Activated naive CD8-positive, alpha-beta T cell treated with anti-CD3 and anti-CD28 coated beads, Interleukin-2, amount 50 U/mL, for 24 hours (primary cell): ENCODE measurements around the gene DRC7.

Source experiments
- ATAC-seq: fragments of 150-1000 bp; cut with Tn5 transposase; one replicate; pipeline ENCODE4 v1.10.0; 2021
- DNase-seq: peaks from one replicate; pipeline ENCODE4 v3.0.0; 2021
- H3K27ac Mint-ChIP-seq: one replicate; pipeline ENCODE4 v1.8.0; 2021; ENCODE audit warnings: mild to moderate bottlenecking, mixed read lengths
- H3K27me3 Mint-ChIP-seq: one replicate; pipeline ENCODE4 v1.8.0; 2021; ENCODE audit warnings: mixed read lengths
- H3K36me3 Mint-ChIP-seq: one replicate; pipeline ENCODE4 v1.8.0; 2021; ENCODE audit warnings: low read depth, mixed read lengths
- H3K4me1 Mint-ChIP-seq: one replicate; pipeline ENCODE4 v1.8.0; 2021; ENCODE audit warnings: mixed read lengths
- H3K4me3 Mint-ChIP-seq: one replicate; pipeline ENCODE4 v1.8.0; 2021; ENCODE audit warnings: mild to moderate bottlenecking, moderate library complexity, mixed read lengths
- H3K9me3 Mint-ChIP-seq: one replicate; pipeline ENCODE4 v1.8.0; 2021; ENCODE audit warnings: mixed read lengths

DRC7 gene

GRCh38 chr16:57692636-57693035 lies 2.0 kb upstream of the DRC7 start:
- Mint-ChIP-seq H3K4me1 (peaks cover 31% of the 10 kb centered on the region), H3K4me3 (no peak overlapping the region), H3K9me3 (no peaks in the 10 kb centered on the region), H3K27ac (no peak overlapping the region), H3K27me3 (no peaks in the 10 kb centered on the region), H3K36me3 (no peaks in the 10 kb centered on the region)
- ATAC-seq (no peak), DNase-seq (no peak)

- H3K9me3 Mint-ChIP-seq, result no peaks in the 10 kb centered on the region
- ATAC-seq (no peak), DNase-seq (no peak)
- H3K27ac Mint-ChIP-seq, result no peak overlapping the region
- H3K36me3 Mint-ChIP-seq, result no peaks in the 10 kb centered on the region
- no peak overlapping the region for H3K4me3 Mint-ChIP-seq
- H3K4me1 Mint-ChIP-seq, result peaks cover 31% of the 10 kb centered on the region
- no peaks in the 10 kb centered on the region for H3K27me3 Mint-ChIP-seq
Observed at GRCh38 chr16:57693550-57693949, 1.1 kb upstream of the DRC7 start.

DNA sequence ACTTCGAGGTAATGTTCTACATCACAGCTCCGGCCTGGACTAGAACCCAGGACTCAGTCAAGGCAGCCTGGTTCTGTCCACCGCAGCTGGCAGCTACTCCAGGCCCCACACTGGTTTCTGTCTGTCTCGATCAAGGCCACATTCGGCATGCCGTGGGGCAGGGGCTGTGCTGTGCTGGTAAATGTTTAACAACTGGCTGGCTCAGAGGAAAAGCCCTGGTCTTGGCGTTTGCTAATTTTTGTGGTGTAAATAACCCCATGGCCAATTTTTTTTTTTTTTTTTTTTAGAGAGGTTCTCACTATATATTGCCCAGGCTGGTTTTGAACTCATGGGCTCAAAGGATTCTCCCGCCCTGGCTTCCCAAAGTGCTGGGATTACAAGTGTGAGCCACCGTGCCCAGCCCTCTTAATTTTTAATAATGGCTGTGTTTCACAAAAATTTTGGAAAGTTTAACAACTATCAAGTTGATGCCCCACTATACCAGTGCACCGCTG lies 328 bp upstream of the DRC7 start:
- H3K4me3 Mint-ChIP-seq, result peak overlapping the region; percentile 57
- peaks cover 28% of the 10 kb centered on the region for H3K4me1 Mint-ChIP-seq
- no peak overlapping the region for H3K27ac Mint-ChIP-seq
- H3K9me3 Mint-ChIP-seq, result no peaks in the 10 kb centered on the region
- no peaks in the 10 kb centered on the region for H3K27me3 Mint-ChIP-seq
- ATAC-seq, result no peak
- H3K36me3 Mint-ChIP-seq, result no peaks in the 10 kb centered on the region
- no peak for DNase-seq

GRCh38 chr16:57695680-57696069 lies 1.1 kb downstream of the DRC7 start:
- Mint-ChIP-seq H3K27me3 (no peaks in the 10 kb centered on the region), H3K27ac (no peak overlapping the region), H3K4me3 (no peak overlapping the region), H3K9me3 (no peaks in the 10 kb centered on the region), H3K4me1 (peaks cover 15% of the 10 kb centered on the region), H3K36me3 (no peaks in the 10 kb centered on the region)
- no peak for ATAC-seq
- DNase-seq, result no peak

DNA sequence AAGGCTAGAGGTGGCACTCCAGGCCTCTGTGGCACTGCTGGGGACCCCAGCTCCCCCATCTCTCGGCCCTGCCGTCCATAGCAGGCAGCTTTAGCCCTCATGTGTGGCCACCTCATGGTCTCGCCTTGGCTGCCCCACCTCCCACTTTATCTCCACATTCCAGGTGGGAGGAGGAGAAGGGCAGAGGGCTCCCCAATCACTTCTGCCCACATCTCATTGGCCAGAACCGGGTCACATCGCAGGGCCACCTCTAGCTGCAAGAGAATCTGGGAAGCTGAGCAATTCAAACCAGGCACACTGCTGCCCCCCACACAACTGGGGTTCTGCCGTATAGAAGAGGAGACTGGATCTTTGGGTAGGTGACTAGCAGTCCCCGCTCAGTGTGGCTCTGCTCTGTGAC lies 1.6 kb downstream of the DRC7 start:
- H3K4me1 Mint-ChIP-seq, result peaks cover 12% of the 10 kb centered on the region
- ATAC-seq (no peak), DNase-seq (no peak)
- H3K9me3 Mint-ChIP-seq, result no peaks in the 10 kb centered on the region
- H3K27me3 Mint-ChIP-seq, result no peaks in the 10 kb centered on the region
- H3K4me3 Mint-ChIP-seq, result no peak overlapping the region
- H3K27ac Mint-ChIP-seq, result no peak overlapping the region
- H3K36me3 Mint-ChIP-seq, result no peaks in the 10 kb centered on the region

DNA sequence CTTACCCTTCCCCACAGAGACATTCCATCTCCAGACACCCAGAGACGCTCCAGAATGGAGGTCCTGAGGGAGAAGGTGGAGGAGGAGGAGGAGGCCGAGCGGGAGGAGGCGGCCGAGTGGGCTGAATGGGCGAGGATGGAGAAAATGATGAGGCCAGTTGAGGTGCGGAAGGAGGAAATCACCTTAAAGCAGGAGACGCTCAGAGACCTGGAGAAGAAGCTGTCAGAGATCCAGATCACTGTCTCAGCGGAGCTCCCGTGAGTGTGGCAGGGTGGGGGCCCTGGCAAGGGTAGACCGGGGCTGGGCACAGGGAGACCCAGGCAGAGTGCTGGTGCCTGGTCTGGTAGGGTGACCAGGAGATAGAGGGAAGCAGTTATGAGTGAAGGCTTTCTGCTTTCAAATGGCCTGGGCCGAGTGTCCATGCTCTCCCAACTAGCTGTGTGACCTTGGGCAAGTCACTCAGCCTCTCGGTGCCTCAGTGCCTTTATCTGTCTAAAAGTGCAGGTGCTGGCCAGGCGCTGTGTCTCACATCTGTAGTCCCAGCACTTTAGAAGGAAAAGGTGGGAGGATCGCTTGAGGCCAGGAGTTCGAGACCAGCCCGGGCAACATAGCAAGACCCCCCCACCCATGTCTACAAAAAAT lies 3.4 kb downstream of the DRC7 start:
- no peak overlapping the region for H3K27ac Mint-ChIP-seq
- no peaks in the 10 kb centered on the region for H3K9me3 Mint-ChIP-seq
- H3K4me3 Mint-ChIP-seq, result no peak overlapping the region
- no peaks in the 10 kb centered on the region for H3K36me3 Mint-ChIP-seq
- no peaks in the 10 kb centered on the region for H3K27me3 Mint-ChIP-seq
- peaks cover 12% of the 10 kb centered on the region for H3K4me1 Mint-ChIP-seq
- no peak for ATAC-seq
- DNase-seq, result no peak

DNA sequence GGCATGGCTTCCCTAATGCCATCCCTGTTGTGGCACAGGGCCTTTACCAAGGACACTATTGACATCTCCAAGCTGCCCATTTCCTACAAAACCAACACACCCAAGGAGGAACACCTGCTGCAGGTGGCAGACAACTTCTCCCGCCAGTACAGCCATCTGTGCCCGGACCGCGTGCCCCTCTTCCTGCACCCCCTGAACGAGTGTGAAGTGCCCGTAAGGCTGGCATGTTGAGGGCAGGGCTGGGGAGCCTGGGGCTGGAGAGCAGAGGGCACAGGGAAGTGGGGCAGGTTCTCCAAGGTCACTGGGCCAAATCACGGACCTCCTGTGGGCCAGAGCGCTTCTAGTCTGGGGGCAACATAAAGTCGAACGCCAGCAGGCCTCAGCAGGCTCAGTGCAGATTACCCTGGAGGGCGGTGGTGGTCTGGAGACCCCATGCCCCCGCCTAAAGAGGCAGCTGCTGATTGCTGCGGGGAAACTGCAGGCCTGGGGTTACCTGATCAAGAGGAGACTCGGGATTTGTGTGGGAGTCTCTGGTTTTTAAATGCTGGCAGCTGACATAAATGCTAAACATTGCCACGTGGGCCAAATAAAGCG lies 4.3 kb downstream of the DRC7 start:
- DNase-seq (no peak), ATAC-seq (no peak)
- no peaks in the 10 kb centered on the region for H3K27me3 Mint-ChIP-seq
- no peak overlapping the region for H3K27ac Mint-ChIP-seq
- H3K9me3 Mint-ChIP-seq, result no peaks in the 10 kb centered on the region
- peaks cover 12% of the 10 kb centered on the region for H3K4me1 Mint-ChIP-seq
- no peaks in the 10 kb centered on the region for H3K36me3 Mint-ChIP-seq
- no peak overlapping the region for H3K4me3 Mint-ChIP-seq

- Mint-ChIP-seq H3K4me1 (peaks cover 9% of the 10 kb centered on the region), H3K9me3 (no peaks in the 10 kb centered on the region), H3K27ac (no peak overlapping the region), H3K4me3 (no peak overlapping the region), H3K27me3 (no peaks in the 10 kb centered on the region), H3K36me3 (no peaks in the 10 kb centered on the region)
- no peak for ATAC-seq
- DNase-seq, result no peak
Observed at GRCh38 chr16:57699481-57699880, 4.9 kb downstream of the DRC7 start.

GRCh38 chr16:57699899-57700298 lies 5.3 kb downstream of the DRC7 start:
- H3K9me3 Mint-ChIP-seq, result no peaks in the 10 kb centered on the region
- no peak overlapping the region for H3K4me3 Mint-ChIP-seq
- peaks cover 5% of the 10 kb centered on the region for H3K4me1 Mint-ChIP-seq
- H3K36me3 Mint-ChIP-seq, result no peaks in the 10 kb centered on the region
- no peaks in the 10 kb centered on the region for H3K27me3 Mint-ChIP-seq
- DNase-seq (no peak), ATAC-seq (no peak)
- H3K27ac Mint-ChIP-seq, result no peak overlapping the region

- H3K9me3 Mint-ChIP-seq, result no peaks in the 10 kb centered on the region
- H3K4me3 Mint-ChIP-seq, result no peak overlapping the region
- ATAC-seq (no peak), DNase-seq (no peak)
- H3K36me3 Mint-ChIP-seq, result no peaks in the 10 kb centered on the region
- no peaks in the 10 kb centered on the region for H3K27me3 Mint-ChIP-seq
- no peak overlapping the region for H3K27ac Mint-ChIP-seq
- H3K4me1 Mint-ChIP-seq, result no peaks in the 10 kb centered on the region
Observed at GRCh38 chr16:57700781-57701551, 6.4 kb downstream of the DRC7 start.

DNA sequence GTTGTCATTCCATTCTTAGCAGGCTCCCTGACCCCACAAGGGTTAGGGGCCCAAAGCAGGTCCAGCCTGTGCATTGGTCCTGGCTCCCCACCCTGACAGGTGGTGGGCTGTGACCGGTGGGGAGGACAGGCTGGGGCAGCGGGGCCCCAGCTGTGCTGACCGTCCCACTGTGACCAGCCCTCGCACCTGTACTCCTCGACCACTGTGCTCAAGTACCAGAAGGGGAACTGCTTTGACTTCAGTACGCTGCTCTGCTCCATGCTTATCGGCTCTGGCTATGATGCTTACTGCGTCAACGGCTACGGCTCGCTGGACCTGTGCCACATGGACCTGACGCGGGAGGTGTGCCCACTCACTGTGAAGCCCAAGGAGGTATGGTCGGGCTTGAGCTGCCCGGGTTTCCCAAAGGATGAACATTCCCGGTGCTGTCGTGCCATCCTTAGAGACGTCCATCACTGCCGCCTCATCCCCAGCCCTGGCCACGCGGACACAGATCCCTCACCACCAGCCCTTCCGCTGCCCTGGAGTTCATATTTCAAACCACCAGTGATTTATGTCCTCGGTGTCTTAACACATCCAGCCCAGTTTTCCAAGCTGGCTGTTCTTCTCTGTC lies 7.3 kb downstream of the DRC7 start:
- no peaks in the 10 kb centered on the region for H3K27me3 Mint-ChIP-seq
- H3K4me1 Mint-ChIP-seq, result no peaks in the 10 kb centered on the region
- no peaks in the 10 kb centered on the region for H3K9me3 Mint-ChIP-seq
- no peak overlapping the region for H3K4me3 Mint-ChIP-seq
- no peak for ATAC-seq
- DNase-seq, result no peak
- H3K27ac Mint-ChIP-seq, result no peak overlapping the region
- no peaks in the 10 kb centered on the region for H3K36me3 Mint-ChIP-seq

DNA sequence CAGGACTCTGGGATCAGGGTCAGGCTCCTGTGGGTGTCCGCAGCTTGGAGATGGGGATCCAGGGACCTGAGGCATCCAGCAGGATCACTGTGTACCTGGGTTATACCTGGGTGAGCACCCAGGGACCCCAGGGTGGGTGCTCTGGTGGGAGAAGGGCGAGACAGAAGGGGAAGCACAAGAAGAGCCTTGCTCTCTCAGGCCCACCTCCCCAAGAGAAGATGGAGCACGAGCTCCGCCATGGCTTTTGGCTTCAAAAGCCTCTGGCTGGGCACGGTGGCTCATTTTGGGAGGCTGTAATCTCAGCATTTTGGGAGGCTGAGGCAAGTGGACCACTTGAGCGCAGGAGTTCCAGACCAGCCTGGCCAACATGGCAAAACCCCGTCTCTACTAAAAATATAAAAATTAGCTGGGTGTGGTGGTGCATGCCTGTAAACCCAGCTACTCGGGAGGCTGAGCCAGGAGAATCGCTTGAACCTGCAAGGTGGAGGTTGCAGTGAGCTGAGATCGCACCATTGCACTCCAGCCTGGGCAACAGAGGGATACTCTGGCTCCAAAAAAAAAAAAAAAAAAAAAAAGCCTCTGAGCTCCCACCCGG lies 8.9 kb downstream of the DRC7 start:
- Mint-ChIP-seq H3K27ac (no peak overlapping the region), H3K27me3 (no peaks in the 10 kb centered on the region), H3K4me3 (no peak overlapping the region), H3K4me1 (no peaks in the 10 kb centered on the region), H3K9me3 (no peaks in the 10 kb centered on the region), H3K36me3 (no peaks in the 10 kb centered on the region)
- DNase-seq (no peak), ATAC-seq (no peak)

DNA sequence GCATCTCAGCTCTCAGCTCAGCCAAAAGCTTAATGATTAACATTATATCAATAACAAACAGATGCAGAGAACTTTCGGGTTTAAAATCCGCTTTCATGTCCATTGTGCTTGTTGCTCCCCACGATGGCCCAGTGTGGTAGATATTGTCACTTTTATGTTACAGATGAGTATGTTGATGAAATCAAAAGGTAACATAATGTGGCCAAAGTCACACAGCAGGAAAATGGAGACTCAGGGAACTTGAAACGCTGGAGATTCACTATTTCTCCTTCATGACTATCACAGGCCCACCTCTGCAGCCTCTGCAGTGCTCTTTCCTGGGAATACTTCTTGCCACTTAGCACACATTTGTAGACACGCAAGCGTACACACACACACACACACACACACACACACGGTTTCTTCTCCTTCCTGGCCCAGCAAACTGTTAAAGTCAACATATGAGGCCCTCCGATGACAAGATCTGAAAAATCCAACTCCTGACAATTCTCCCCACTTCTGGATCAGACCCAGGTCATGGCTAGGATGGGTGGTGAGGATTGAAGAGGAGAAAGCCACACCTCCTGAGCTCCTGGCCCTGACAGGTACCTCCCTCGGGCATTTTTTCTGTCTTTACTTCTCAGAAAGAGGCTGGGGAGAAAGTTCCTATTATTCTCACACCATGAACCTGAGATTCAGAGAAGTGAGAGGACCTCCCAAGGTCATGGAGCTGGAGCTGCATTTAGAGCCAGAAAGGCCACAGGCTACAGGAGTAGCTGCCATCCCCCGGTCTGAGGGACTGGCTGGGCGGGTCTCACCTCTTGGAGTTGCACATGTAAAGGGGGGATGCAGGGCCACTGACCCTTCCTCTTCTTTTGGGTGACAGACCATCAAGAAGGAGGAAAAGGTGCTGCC lies 9.7 kb downstream of the DRC7 start:
- H3K9me3 Mint-ChIP-seq, result no peaks in the 10 kb centered on the region
- H3K36me3 Mint-ChIP-seq, result no peaks in the 10 kb centered on the region
- H3K4me3 Mint-ChIP-seq, result no peak overlapping the region
- H3K27ac Mint-ChIP-seq, result no peak overlapping the region
- DNase-seq (no peak), ATAC-seq (no peak)
- H3K27me3 Mint-ChIP-seq, result no peaks in the 10 kb centered on the region
- no peaks in the 10 kb centered on the region for H3K4me1 Mint-ChIP-seq
